CD14-positive monocyte (primary cell): Measurements from ENCODE around the gene BAG3. TPM values are rescaled to one million over a fixed set of nuclear protein-coding genes. Genes with fewer than 3 reads are reported as not detected.

Source experiments
- DNase-seq, 3 donors: peaks; one replicate each; pipeline ENCODE4 v3.0.0-alpha.2; 2011 to 2022
- H2AFZ ChIP-seq: 2 replicates; pipeline ENCODE4 v1.6.0; 2012; ENCODE audit warnings: mild to moderate bottlenecking, low read depth, low read length, inconsistent platforms; ENCODE audit not compliant: insufficient read depth, poor library complexity, severe bottlenecking
- H3K27ac ChIP-seq, 2 donors: 1 replicate in 1 of 2; 2 replicates in 1 of 2; pipeline ENCODE4 v1.5.1; 2012 to 2013; ENCODE audit warnings: low read length in 2 of 2, control low read depth in 1 of 2, inconsistent platforms in 1 of 2, low read depth in 1 of 2, mild to moderate bottlenecking in 1 of 2
- H3K27me3 ChIP-seq, 2 donors: one replicate each; pipeline versions ENCODE4 v1.6.0 to v1.6.1; 2011 to 2013; ENCODE audit warnings: low read length in 2 of 2; ENCODE audit not compliant: control insufficient read depth in 2 of 2, insufficient read depth in 2 of 2
- H3K36me3 ChIP-seq, 2 donors: replicated peaks in 1 of 2; 1 replicate in 1 of 2; 2 replicates in 1 of 2; pipeline versions ENCODE4 v1.5.1 to v1.6.1; 2012 to 2013; ENCODE audit warnings: low read length in 2 of 2, control low read depth in 1 of 2, inconsistent platforms in 1 of 2, mild to moderate bottlenecking in 1 of 2; ENCODE audit not compliant: insufficient read depth in 2 of 2, control insufficient read depth in 1 of 2
- H3K4me1 ChIP-seq, 2 donors: 1 replicate in 1 of 2; 2 replicates in 1 of 2; pipeline versions ENCODE4 v1.5.1 to v1.6.1; 2012 to 2013; ENCODE audit warnings: low read length in 2 of 2, control low read depth in 1 of 2, inconsistent platforms in 1 of 2, mild to moderate bottlenecking in 1 of 2, moderate library complexity in 1 of 2; ENCODE audit not compliant: insufficient read depth in 2 of 2, control insufficient read depth in 1 of 2
- H3K4me2 ChIP-seq: replicated peaks from 2 replicates; pipeline ENCODE3; 2012; ENCODE audit warnings: low read length, moderate library complexity, mild to moderate bottlenecking; ENCODE audit not compliant: poor library complexity, severe bottlenecking; ENCODE audit errors: extremely low read depth
- H3K4me3 ChIP-seq, 3 experiments: fragments of 200-600 bp in 1 of 3; sonication (generic) in 1 of 3; replicated peaks in 1 of 3; 1 replicate in 2 of 3; 2 replicates in 1 of 3; pipeline ENCODE4 v1.5.1; 2011 to 2013; ENCODE audit warnings: low read length in 3 of 3, mild to moderate bottlenecking in 3 of 3, control low read depth in 2 of 3, low read depth in 2 of 3, inconsistent platforms in 1 of 3, moderate library complexity in 1 of 3
- H3K79me2 ChIP-seq: 2 replicates; pipeline ENCODE4 v1.6.0; 2012; ENCODE audit warnings: mild to moderate bottlenecking, control low read depth, inconsistent platforms, low read length, moderate library complexity; ENCODE audit not compliant: insufficient read depth
- H3K9ac ChIP-seq: 2 replicates; pipeline ENCODE4 v1.6.0; 2017; ENCODE audit warnings: low read length, mild to moderate bottlenecking; ENCODE audit not compliant: insufficient read depth, poor library complexity, severe bottlenecking
- H3K9me3 ChIP-seq, 2 donors: replicated peaks in 1 of 2; 1 replicate in 1 of 2; 2 replicates in 1 of 2; pipeline versions ENCODE4 v1.5.1 to v1.6.1; 2012 to 2013; ENCODE audit warnings: low read length in 2 of 2, control low read depth in 1 of 2; ENCODE audit not compliant: control insufficient read depth in 1 of 2, insufficient read depth in 1 of 2
- H4K20me1 ChIP-seq: 2 replicates; pipeline ENCODE4 v1.6.0; 2012; ENCODE audit warnings: mild to moderate bottlenecking, low read length, control low read depth, moderate library complexity; ENCODE audit not compliant: insufficient read depth
- H3K27ac Mint-ChIP-seq, 7 donors: one replicate each; pipeline ENCODE4 v1.8.0; 2020; ENCODE audit warnings: mild to moderate bottlenecking in 7 of 7, mixed read lengths in 7 of 7, moderate library complexity in 6 of 7, inconsistent platforms in 2 of 7
- H3K27me3 Mint-ChIP-seq, 3 donors: one replicate each; pipeline ENCODE4 v1.8.0; 2021 to 2022; ENCODE audit warnings: low read depth in 3 of 3, mild to moderate bottlenecking in 3 of 3, mixed read lengths in 3 of 3, moderate library complexity in 3 of 3, inconsistent platforms in 1 of 3
- H3K36me3 Mint-ChIP-seq, 2 donors: one replicate each; pipeline ENCODE4 v1.8.0; 2020; ENCODE audit warnings: mixed read lengths in 2 of 2, inconsistent platforms in 1 of 2, mild to moderate bottlenecking in 1 of 2
- H3K4me1 Mint-ChIP-seq: one replicate; pipeline ENCODE4 v1.8.0; 2020; ENCODE audit warnings: mild to moderate bottlenecking, mixed read lengths
- H3K4me3 Mint-ChIP-seq, 2 donors: one replicate each; pipeline ENCODE4 v1.8.0; 2020; ENCODE audit warnings: mild to moderate bottlenecking in 2 of 2, mixed read lengths in 2 of 2, moderate library complexity in 1 of 2
- H3K9me3 Mint-ChIP-seq, 7 donors: one replicate each; pipeline ENCODE4 v1.8.0; 2020 to 2022; ENCODE audit warnings: mixed read lengths in 7 of 7, mild to moderate bottlenecking in 6 of 7, moderate library complexity in 6 of 7, inconsistent platforms in 2 of 7
- CTCF ChIP-seq: fragments of 200-600 bp; IDR thresholded peaks from one replicate; pipeline ENCODE4 v1.8.0; 2022; ENCODE audit warnings: antibody characterized with exemption, mild to moderate bottlenecking
- WGBS: methylation state at CpG from one replicate; pipeline ENCODE4 v1.1.5; 2013; ENCODE audit warnings: missing lambda C conversion rate; ENCODE audit not compliant: insufficient coverage; 5-methylcytosine and 5-hydroxymethylcytosine counted together
- intact Hi-C, 2 donors: fragments of 100-400 bp; cut with micrococcal nuclease; formaldehyde crosslinking; loops; one replicate each; pipeline versions ENCODE4 v1.15.0 to v1.15.1; 2023
- polyA plus RNA-seq, 3 donors: library from polyadenylated mRNA; depleted of rRNA in 1 of 3; unstranded in 2 of 3; stranded (reverse) in 1 of 3; fragments of 300-500 nt in 2 of 3; fragments of >200 nt in 1 of 3; fragmentation: Illumina TruSeq in 2 of 3; gene quantifications; 1 replicate in 2 of 3; 2 replicates in 1 of 3; pipeline ENCODE4 v1.2.3, GENCODE V29; 2012 to 2021

Gene BAG3
- polyA plus RNA-seq, 3 donors = 1.0 to 10.2 (median 2.8) TPM

DNA sequence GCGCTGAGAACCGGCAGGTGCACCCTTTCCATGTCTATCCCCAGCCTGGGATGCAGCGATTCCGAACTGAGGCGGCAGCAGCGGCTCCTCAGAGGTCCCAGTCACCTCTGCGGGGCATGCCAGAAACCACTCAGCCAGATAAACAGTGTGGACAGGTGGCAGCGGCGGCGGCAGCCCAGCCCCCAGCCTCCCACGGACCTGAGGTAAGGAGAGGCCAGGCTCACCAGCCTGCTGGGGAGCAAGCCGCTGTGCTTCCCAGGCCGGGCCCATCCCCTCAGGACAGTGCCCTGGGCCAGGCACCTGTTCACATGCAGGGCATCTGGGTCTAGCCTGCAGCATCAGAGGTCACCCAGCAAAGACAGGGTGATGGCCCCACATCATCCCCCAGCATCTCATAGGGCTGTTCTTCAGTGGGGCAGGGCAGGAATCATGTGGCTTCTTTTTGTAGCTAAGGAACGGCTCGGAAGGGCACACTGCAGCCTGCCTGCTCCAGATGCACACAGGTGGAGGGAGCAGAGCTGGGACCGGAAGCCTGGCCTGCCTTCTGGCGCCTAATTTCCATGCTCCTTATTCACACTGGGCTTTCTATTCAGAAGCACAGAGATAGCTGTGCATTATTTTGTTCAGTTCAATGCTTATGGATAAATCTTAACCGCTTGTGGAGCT, 18.9 kb downstream of the BAG3 start:
- intact Hi-C loops = no loop called here
- H3K36me3 Mint-ChIP-seq = peaks cover 43 to 47% of the 10 kb centered on the region in 2 donors
- no peak overlapping the region for H3K27ac Mint-ChIP-seq
- Histone ChIP-seq H3K9me3 (no peaks in the 10 kb centered on the region), H3K36me3 (peaks cover 12 to 45% of the 10 kb centered on the region in 2 donors), H2AFZ (no peak overlapping the region), H3K4me2 (no peak overlapping the region), H3K27me3 (no peaks in the 10 kb centered on the region), H3K27ac (no peak overlapping the region), H3K9ac (no peak overlapping the region), H3K4me3 (no peak overlapping the region), H4K20me1 (no peaks in the 10 kb centered on the region), H3K79me2 (no peaks in the 10 kb centered on the region), H3K4me1 (no peaks in the 10 kb centered on the region)
- DNase-seq = no peak
- no peak overlapping the region for H3K4me3 Mint-ChIP-seq
- WGBS = over 99% methylated on average over 16 of the region's 18 CpGs
- TF ChIP-seq CTCF = no peak
- peaks cover 7% of the 10 kb centered on the region for H3K4me1 Mint-ChIP-seq
- no peaks in the 10 kb centered on the region for H3K9me3 Mint-ChIP-seq
- H3K27me3 Mint-ChIP-seq = peaks cover 2 to 9% (median 4%) of the 10 kb centered on the region in 3 donors

DNA sequence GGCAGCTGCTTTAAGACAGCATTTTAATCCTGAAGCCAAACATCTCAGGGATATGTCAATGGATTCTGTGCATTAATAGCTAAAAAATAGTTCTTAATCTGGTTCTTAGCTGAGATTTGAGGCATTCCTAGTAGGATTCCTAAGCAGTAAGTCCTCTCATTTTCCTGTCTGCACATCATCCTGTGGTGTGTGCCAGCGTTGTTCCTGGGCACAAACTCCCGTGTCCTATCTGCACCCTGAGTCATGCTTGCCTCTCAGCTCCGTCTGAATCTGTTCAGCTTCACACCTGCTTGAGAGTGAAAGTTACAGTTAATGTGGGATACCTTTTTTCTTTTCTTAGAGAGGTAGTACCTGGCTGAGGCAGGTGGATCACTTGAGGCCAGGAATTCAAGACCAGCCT, 19.5 kb downstream of the BAG3 start:
- Histone ChIP-seq H2AFZ (no peak overlapping the region), H3K79me2 (no peaks in the 10 kb centered on the region), H4K20me1 (no peaks in the 10 kb centered on the region), H3K27ac (no peak overlapping the region), H3K4me2 (no peak overlapping the region), H3K4me1 (no peaks in the 10 kb centered on the region), H3K36me3 (peaks cover 12 to 45% of the 10 kb centered on the region in 2 donors), H3K9ac (no peak overlapping the region), H3K9me3 (no peaks in the 10 kb centered on the region), H3K4me3 (no peak overlapping the region), H3K27me3 (no peaks in the 10 kb centered on the region)
- no peak for DNase-seq
- H3K4me1 Mint-ChIP-seq = peaks cover 7% of the 10 kb centered on the region
- H3K4me3 Mint-ChIP-seq = no peak overlapping the region
- 100% methylated on average over 1 of the region's 3 CpGs for WGBS
- H3K27me3 Mint-ChIP-seq = peaks cover 2 to 9% (median 4%) of the 10 kb centered on the region in 3 donors
- H3K27ac Mint-ChIP-seq = no peak overlapping the region
- intact Hi-C loops = no loop called here
- H3K36me3 Mint-ChIP-seq = peaks cover 43 to 47% of the 10 kb centered on the region in 2 donors
- H3K9me3 Mint-ChIP-seq = no peaks in the 10 kb centered on the region
- TF ChIP-seq CTCF = no peak
